Sigmoid colon (tissue), 7 donors: ENCODE data around the gene TSPAN33. TPM values are rescaled to one million over a fixed set of nuclear protein-coding genes. Genes with fewer than 3 reads are reported as not detected.

ENCODE experiments used
- DNase-seq: peaks from one replicate; pipeline ENCODE4 v3.0.0-alpha.2; 2019
- H3K27ac ChIP-seq, 4 donors: fragments of 200-600 bp; sonication (generic); one replicate each; pipeline ENCODE4 v1.5.1; 2016 to 2019; ENCODE audit warnings: mild to moderate bottlenecking in 1 of 4
- H3K27me3 ChIP-seq, 3 donors: fragments of 200-600 bp; sonication (generic); one replicate each; pipeline ENCODE4 v1.5.1; 2019; ENCODE audit warnings: mild to moderate bottlenecking in 1 of 3
- H3K36me3 ChIP-seq, 4 donors: fragments of 200-600 bp; sonication (generic); one replicate each; pipeline ENCODE4 v1.5.1; 2016 to 2019
- H3K4me1 ChIP-seq, 4 donors: fragments of 200-600 bp; sonication (generic); one replicate each; pipeline ENCODE4 v1.5.1; 2017 to 2019
- H3K4me3 ChIP-seq, 4 donors: fragments of 200-600 bp; sonication (generic); one replicate each; pipeline ENCODE4 v1.5.1; 2017 to 2019; ENCODE audit warnings: mild to moderate bottlenecking in 2 of 4, moderate library complexity in 1 of 4
- H3K9me3 ChIP-seq, 4 donors: fragments of 200-600 bp in 3 of 4; sonication (generic) in 3 of 4; one replicate each; pipeline versions ENCODE4 v1.5.1 to v1.6.1; 2013 to 2019
- EP300 ChIP-seq, 4 donors: sonication (generic); formaldehyde crosslinking; IDR thresholded peaks; one replicate each; pipeline ENCODE4 v1.6.1; 2017; ENCODE audit warnings: antibody characterized with exemption in 4 of 4
- POLR2A ChIP-seq, 2 donors: fragments of 450-650 bp; IDR thresholded peaks; one replicate each; pipeline ENCODE4 v1.6.1; 2016; ENCODE audit warnings: antibody characterized with exemption in 2 of 2, mild to moderate bottlenecking in 2 of 2, moderate library complexity in 2 of 2
- POLR2AphosphoS5 ChIP-seq, 4 donors: sonication (generic); formaldehyde crosslinking; IDR thresholded peaks; one replicate each; pipeline ENCODE4 v1.6.1; 2017; ENCODE audit warnings: antibody characterized with exemption in 4 of 4
- WGBS, 2 donors: extraction: QIAGEN DNeasy Blood & Tissue Kit; methylation state at CpG; one replicate each; pipeline ENCODE4 v1.1.7; 2013; 5-methylcytosine and 5-hydroxymethylcytosine counted together
- intact Hi-C: fragments of 100-400 bp; cut with DNase I; formaldehyde crosslinking; loops from one replicate; pipeline ENCODE4 v1.15.1; 2023
- polyA plus RNA-seq, 3 donors: library from polyadenylated mRNA; stranded (reverse); fragments of 200-250 nt; gene quantifications; one replicate each; pipeline ENCODE4 v1.2.3, GENCODE V29; 2013
- total RNA-seq, 4 donors: library from RNA; depleted of rRNA; stranded (reverse); fragments of >200 nt; gene quantifications; one replicate each; pipeline ENCODE4 v1.1.0, GENCODE V29; 2016
- TF ChIP-seq, protein P1 (sequence below), 4 experiments: fragments of 450-650 bp in 3 of 4; fragments of 200-600 bp in 1 of 4; IDR thresholded peaks; one replicate each; pipeline ENCODE4 v1.5.1; 2016 to 2019; ENCODE audit warnings: antibody characterized with exemption in 4 of 4, mild to moderate bottlenecking in 3 of 4, moderate library complexity in 2 of 4
- donor health status: healthy with polysubstance abuse.
- donor health status: Bipolar disorder and iron deficiency.
- donor health status: healthy.

TSPAN33 gene
- total and polyA plus RNA-seq, 7 donors: 3.0 to 19.6 (median 5.8) TPM

DNA sequence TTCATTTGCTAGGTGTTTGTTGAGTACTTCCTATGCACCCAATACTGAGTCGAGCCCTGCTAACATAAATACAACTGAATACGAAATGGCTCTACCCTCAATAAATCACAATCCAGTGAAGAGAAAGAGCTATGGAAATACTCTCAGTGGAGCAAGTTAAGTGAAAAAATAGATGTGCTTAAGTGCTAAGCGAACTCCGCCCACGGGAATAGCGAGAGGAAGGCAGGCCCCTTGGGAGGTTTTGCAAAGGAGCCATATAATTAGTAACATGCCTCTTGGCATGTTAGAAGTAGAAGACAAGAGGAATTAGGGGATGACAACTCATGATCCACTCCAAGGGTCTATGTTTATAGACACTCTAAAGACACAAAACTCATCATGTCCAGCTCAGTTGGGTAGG, 42.8 kb upstream of the TSPAN33 start:
- Histone ChIP-seq H3K4me1 (no peaks in the 10 kb centered on the region), H3K27me3 (no peaks in the 10 kb centered on the region), H3K9me3 (no peaks in the 10 kb centered on the region), H3K4me3 (no peak overlapping the region), H3K36me3 (no peaks in the 10 kb centered on the region), H3K27ac (no peak overlapping the region)
- 75 to 92% methylated on average over 6 of the region's 6 CpGs for WGBS, 2 donors
- TF ChIP-seq EP300 (IDR thresholded peaks at IDR 0.05) (no peak), POLR2A (IDR thresholded peaks at IDR 0.05) (no peak), POLR2AphosphoS5 (IDR thresholded peaks at IDR 0.05) (no peak)
- TF ChIP-seq, protein P1, sequence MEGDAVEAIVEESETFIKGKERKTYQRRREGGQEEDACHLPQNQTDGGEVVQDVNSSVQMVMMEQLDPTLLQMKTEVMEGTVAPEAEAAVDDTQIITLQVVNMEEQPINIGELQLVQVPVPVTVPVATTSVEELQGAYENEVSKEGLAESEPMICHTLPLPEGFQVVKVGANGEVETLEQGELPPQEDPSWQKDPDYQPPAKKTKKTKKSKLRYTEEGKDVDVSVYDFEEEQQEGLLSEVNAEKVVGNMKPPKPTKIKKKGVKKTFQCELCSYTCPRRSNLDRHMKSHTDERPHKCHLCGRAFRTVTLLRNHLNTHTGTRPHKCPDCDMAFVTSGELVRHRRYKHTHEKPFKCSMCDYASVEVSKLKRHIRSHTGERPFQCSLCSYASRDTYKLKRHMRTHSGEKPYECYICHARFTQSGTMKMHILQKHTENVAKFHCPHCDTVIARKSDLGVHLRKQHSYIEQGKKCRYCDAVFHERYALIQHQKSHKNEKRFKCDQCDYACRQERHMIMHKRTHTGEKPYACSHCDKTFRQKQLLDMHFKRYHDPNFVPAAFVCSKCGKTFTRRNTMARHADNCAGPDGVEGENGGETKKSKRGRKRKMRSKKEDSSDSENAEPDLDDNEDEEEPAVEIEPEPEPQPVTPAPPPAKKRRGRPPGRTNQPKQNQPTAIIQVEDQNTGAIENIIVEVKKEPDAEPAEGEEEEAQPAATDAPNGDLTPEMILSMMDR (IDR thresholded peaks at IDR 0.05): no peak
- intact Hi-C loops: no loop called here
- no peak for DNase-seq

DNA sequence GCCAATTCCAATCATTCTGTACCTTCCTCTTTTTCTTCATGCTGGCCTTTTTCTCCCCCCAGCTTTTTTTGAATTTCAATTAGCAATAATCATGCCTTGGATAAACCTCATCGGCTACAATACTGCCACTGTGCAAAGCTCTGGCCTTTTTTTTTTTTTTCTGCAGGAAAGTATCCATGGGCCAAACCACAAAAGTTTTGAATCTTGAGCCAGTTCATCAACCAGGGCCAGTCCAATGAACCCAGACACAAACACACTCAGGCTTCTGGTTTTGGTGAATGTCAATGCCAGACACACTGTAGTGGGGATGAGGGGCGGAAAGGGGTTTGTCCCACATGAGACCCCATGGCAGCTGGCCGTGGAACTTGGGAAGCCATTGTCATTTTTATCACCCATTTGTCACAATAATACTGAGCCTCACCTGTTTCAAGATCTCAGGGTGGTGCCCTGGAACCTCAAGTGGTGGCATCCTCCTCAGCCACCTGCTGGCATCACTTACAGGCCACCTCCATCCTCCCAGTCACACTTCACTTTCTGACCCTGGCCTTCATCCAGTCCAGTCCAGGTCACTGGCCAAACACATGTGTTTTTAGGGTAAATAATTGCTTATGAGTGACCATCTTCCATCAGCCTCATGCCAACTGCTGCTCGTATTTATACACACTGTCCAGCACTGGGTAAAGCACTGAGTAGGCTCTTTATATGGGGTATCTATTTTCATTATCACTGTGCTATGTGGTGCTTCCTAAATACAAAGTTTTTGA, 40.8 kb upstream of the TSPAN33 start:
- H3K4me1 ChIP-seq: no peaks in the 10 kb centered on the region
- H3K36me3 ChIP-seq: no peaks in the 10 kb centered on the region
- no peaks in the 10 kb centered on the region for H3K9me3 ChIP-seq
- no peak for DNase-seq
- WGBS, 2 donors: 83 to 92% methylated on average over 4 of the region's 4 CpGs
- H3K4me3 ChIP-seq: no peak overlapping the region
- no peaks in the 10 kb centered on the region for H3K27me3 ChIP-seq
- intact Hi-C loops: no loop called here
- TF ChIP-seq POLR2A (IDR thresholded peaks at IDR 0.05) (no peak), POLR2AphosphoS5 (IDR thresholded peaks at IDR 0.05) (no peak), EP300 (IDR thresholded peaks at IDR 0.05) (no peak)
- TF ChIP-seq, protein P1 (IDR thresholded peaks at IDR 0.05): no peak
- H3K27ac ChIP-seq: no peak overlapping the region

GRCh38 chr7:129108581-129108980, 35.9 kb upstream of the TSPAN33 start:
- no peaks in the 10 kb centered on the region for H3K36me3 ChIP-seq
- H3K4me1 ChIP-seq: peaks cover 0 to 8% (median 3%) of the 10 kb centered on the region in 4 donors
- H3K27me3 ChIP-seq: no peaks in the 10 kb centered on the region
- DNase-seq: no peak
- H3K4me3 ChIP-seq: no peak overlapping the region
- no peak overlapping the region for H3K27ac ChIP-seq
- TF ChIP-seq EP300 (IDR thresholded peaks at IDR 0.05) (no peak), POLR2AphosphoS5 (IDR thresholded peaks at IDR 0.05) (no peak), POLR2A (IDR thresholded peaks at IDR 0.05) (no peak)
- TF ChIP-seq, protein P1 (IDR thresholded peaks at IDR 0.05): no peak
- 95 to 96% methylated on average over 4 of the region's 4 CpGs for WGBS, 2 donors
- intact Hi-C loops: no loop called here
- no peaks in the 10 kb centered on the region for H3K9me3 ChIP-seq

DNA sequence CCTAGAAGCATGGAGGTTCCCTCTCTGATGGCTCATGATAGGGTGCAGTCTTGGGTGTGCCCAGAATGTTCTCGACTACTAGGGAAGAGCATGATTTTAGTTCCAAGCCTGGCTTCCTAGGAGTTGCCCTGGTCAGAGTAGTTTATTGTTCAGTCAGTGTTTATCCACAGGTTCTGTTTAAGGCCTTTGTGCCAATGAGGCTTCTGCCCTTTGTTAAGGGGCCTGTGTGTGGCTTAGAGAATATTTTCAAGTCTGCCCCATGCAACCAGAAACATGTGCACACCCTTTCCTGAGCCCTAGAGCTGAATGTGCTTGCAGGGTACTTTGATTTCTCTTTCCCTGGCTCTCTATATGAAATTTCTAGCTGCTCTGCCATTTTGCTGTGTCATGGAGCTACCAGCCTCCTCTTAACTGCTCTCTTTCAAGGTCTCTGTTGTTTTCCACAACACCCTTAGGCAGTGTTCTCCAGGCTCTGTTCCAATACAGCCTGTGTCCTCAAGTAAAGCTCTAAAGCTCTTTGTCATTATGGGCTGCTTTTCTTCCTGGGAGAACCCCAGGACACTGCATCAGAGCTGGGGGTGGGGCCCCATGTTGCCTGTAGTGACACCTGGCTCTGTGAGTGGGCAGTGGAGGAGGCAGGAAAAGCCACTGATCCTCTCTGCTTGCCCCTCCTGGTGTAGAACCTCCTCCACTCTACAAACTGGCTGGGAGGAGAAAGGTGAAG, 34.1 kb upstream of the TSPAN33 start:
- H3K4me3 ChIP-seq: no peak overlapping the region
- intact Hi-C loops: no loop called here
- H3K36me3 ChIP-seq: no peaks in the 10 kb centered on the region
- H3K27me3 ChIP-seq: no peaks in the 10 kb centered on the region
- no peak for TF ChIP-seq POLR2A (IDR thresholded peaks at IDR 0.05)
- TF ChIP-seq, protein P1 (IDR thresholded peaks at IDR 0.05): no peak
- no peak for TF ChIP-seq EP300 (IDR thresholded peaks at IDR 0.05)
- no peak for TF ChIP-seq POLR2AphosphoS5 (IDR thresholded peaks at IDR 0.05)
- H3K9me3 ChIP-seq: peaks cover 0 to 1% (median 0%) of the 10 kb centered on the region in 4 donors
- WGBS, 2 donors: 60 to 84% methylated on average over 1 of the region's 1 CpG
- DNase-seq: no peak
- H3K4me1 ChIP-seq: peaks cover 0 to 8% (median 3%) of the 10 kb centered on the region in 4 donors
- H3K27ac ChIP-seq: peak overlapping the region in 2 of 4 donors; percentile 27 to 50
